Spleen (tissue), 7 donors: Measurements from ENCODE around the gene ATF6.

Experiments
- CTCF ChIP-seq, 11 experiments: fragments of 200-600 bp in 7 of 11; fragments of 450-650 bp in 4 of 11; sonication (generic) in 4 of 11; IDR thresholded peaks in 8 of 11; conservative IDR thresholded peaks in 3 of 11; 1 replicate in 7 of 11; 2 replicates in 4 of 11; pipeline versions ENCODE4 v1.4.0 to v1.8.0; 2016 to 2021; ENCODE audit warnings: antibody characterized with exemption in 11 of 11, inconsistent platforms in 4 of 11, mild to moderate bottlenecking in 1 of 11
- POLR2A ChIP-seq, 3 donors: fragments of 450-650 bp; IDR thresholded peaks; one replicate each; pipeline ENCODE4 v1.5.1; 2017; ENCODE audit warnings: antibody characterized with exemption in 3 of 3, mild to moderate bottlenecking in 1 of 3
- POLR2AphosphoS5 ChIP-seq, 3 donors: sonication (generic); formaldehyde crosslinking; IDR thresholded peaks; one replicate each; pipeline ENCODE4 v1.5.1; 2017; ENCODE audit warnings: antibody characterized with exemption in 3 of 3
- donor health status: DM: no; HTN: no; CAD: no; lungs with moderate emphysema.
- donor health status: DM: no; HTN: no; CAD: no.
- donor health status: DM: no; HTN: no; CAD: no.

GRCh38 chr1:161784968-161785367 lies 18.8 kb downstream of the ATF6 start:
- TF ChIP-seq CTCF (IDR thresholded peaks at IDR 0.05 in 8 of 11, conservative IDR thresholded peaks at IDR 0.05 in 3 of 11): no peak
- no peak for TF ChIP-seq POLR2AphosphoS5 (IDR thresholded peaks at IDR 0.05)
- TF ChIP-seq POLR2A (IDR thresholded peaks at IDR 0.05): no peak
